NCI-H446 treated with DMSO at 0.1 percent for 48 hours (cell line): ENCODE data around the gene FOXN3.

Experiments
- DNase-seq: peaks from one replicate; lab custom pipeline; 2025; lab: John Stamatoyannopoulos, UW

Gene FOXN3

DNA sequence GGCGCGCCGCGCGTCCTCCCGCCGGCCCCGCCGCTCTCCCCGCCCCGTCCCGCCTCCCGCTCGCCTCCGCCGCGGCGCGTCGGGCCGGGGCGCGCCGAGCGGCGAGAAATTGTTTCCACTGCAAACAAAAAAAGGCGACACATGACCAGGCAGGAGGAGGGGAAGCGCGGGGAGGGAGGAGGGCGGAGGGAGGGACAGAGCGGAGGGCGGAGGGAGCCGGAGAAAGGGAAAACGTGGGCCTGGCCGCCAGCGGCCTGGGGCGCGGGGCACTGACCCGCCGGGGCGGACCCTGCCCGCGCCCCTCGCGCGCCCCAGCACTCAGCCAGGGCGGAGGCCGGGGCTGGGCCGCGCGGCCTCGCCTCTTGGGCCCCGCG, at the start of gene FOXN3:
TSS of gene FOXN3 (minus strand) at position 143 of the 374 bp plus-strand sequence. CDS start 4,757 bp downstream, outside the sequence.
- DNase-seq, result peak; percentile 73

DNA sequence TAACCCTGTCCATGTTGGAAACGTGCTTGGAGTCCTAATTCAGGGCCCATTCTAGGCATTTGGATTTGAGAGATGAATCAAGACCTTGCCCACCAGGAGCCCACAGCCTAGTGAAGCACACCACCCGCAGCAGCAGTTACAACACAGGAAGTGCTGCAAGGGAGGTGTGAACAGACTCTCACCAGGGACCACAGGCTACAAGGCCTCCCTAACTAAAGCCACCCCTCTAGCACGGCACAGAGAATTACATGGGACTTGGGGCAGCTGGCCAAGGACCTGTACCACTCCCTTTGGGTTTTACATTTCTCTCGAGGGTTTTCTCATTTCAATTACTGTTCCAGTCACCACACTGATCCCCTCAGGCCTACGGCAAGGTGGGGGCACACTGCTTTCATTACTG, 49.5 kb upstream of the FOXN3 start:
- DNase-seq, result no peak

DNA sequence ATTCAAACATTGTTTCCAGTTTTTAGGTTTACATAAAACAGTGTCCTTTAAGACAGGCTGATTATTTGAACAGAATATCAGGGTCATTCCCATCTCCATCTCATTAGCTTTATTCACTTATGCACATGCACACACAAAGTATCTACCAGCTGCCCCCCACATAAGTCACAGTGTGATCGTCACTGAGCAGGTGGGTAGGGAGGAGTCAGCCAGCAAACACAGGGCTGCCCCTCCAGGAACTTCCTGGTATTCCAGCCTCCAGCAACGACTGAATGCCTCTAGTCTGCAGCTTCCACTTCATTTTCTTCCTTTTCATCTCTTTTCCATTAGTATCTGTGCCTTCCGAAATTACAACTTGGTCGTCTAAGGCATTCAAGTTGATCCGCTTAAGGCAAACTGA, 48.8 kb upstream of the FOXN3 start:
- no peak for DNase-seq

DNA sequence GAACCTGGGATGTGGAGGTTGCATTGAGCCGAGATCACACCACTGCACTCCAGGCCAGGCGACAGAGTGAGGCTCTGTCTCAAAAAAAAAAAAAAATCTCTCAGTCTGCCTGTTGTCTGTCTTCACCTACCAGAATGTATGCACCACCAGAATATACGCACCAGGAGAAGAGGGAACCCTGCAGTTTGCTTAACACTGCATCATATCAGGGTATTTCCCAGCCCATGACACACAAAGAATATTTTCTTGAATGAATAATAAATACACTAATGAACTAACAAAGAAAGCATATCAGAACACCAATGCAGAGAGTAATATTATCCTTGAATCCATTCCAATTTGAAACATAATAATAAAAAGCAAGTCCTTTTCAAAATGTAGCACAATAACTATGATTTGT, 44.2 kb upstream of the FOXN3 start:
- no peak for DNase-seq

DNA sequence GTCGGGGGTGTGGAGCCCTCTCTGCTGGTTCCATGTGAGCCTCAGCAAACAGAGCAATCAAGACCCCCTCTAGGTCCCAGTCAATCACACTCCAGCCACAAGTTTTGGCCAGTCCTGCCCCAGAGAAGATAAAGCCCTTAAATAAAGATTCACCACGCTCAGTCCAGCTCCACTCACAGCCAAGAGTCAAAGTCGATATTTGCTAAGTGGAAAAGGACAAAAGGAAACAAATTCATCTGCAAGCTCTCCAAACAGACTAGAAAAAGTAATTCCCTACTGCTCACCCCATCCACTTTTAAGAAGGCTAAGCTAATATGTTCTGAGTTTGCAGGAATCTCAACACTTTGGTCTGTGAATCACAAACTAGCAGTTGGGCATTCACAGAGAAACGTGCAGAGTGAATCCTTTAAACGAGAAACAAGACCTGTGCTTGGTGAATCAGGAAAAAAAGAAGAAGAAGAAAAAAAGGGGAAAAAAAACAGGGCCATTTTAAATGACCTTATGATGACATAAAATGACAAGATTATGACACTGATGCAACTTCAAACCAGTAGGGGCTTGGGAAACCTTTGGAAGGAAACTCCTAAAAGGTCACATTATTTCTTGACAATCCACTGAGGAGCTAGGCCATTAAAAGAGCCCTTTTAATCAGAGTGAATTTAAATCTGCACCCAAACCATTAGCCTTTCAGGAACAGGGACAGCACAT, 41.8 kb upstream of the FOXN3 start:
- DNase-seq, result no peak

GRCh38 chr14:89457007-89457406, 40.0 kb upstream of the FOXN3 start:
- no peak for DNase-seq

GRCh38 chr14:89455412-89455811, 38.4 kb upstream of the FOXN3 start:
- no peak for DNase-seq

- no peak for DNase-seq
These were observed 38.0 kb upstream of the FOXN3 start for GRCh38 chr14:89454996-89455395.

DNA sequence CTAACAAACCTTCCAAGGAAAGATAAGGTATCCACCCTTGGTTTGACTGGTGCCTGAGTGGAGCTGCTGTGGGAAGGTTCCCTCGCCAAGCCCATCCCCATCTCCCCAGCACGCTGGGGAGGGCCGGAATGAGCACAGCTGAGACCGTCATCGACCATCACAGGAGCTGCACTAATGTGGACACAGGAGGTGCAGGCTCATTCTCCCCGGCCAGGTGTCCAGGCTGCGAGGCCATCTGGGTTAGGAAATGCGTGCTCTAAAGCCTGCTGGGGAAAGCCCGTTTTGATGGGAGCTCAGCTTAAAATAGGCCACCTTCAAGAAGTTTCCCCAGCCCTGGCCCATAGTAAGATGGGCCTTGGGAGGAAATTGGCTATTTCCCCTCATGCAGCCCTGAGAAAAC, 35.2 kb upstream of the FOXN3 start:
- DNase-seq, result no peak

GRCh38 chr14:89451229-89451628, 34.2 kb upstream of the FOXN3 start:
- DNase-seq, result no peak

GRCh38 chr14:89447182-89447944, 30.3 kb upstream of the FOXN3 start:
- DNase-seq, result no peak

GRCh38 chr14:89445273-89445973, 28.4 kb upstream of the FOXN3 start:
- no peak for DNase-seq

- DNase-seq, result no peak
These were observed 27.6 kb upstream of the FOXN3 start for GRCh38 chr14:89444516-89445125.

- no peak for DNase-seq
These were observed 27.0 kb upstream of the FOXN3 start for GRCh38 chr14:89444044-89444443.

GRCh38 chr14:89443042-89443629, 26.1 kb upstream of the FOXN3 start:
- no peak for DNase-seq

DNA sequence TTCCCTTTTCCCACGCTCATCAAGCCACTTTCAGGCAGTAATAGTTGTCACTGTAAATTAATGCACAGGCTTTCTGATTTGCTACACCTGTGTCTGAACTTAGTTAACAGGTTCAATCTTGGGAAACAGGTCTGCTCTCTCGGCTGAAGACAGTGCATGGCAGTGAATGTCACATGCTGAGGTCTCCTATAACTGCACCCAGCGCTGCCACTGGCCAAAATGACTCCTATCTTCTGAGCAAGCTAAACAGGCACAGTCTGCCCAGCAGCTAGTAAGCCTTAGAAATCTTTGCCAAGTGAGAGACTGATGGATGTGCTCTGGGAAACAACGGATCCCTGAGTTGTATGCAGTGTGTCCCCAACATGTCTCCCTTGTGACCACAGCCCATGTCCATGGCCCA, 25.2 kb upstream of the FOXN3 start:
- no peak for DNase-seq

DNA sequence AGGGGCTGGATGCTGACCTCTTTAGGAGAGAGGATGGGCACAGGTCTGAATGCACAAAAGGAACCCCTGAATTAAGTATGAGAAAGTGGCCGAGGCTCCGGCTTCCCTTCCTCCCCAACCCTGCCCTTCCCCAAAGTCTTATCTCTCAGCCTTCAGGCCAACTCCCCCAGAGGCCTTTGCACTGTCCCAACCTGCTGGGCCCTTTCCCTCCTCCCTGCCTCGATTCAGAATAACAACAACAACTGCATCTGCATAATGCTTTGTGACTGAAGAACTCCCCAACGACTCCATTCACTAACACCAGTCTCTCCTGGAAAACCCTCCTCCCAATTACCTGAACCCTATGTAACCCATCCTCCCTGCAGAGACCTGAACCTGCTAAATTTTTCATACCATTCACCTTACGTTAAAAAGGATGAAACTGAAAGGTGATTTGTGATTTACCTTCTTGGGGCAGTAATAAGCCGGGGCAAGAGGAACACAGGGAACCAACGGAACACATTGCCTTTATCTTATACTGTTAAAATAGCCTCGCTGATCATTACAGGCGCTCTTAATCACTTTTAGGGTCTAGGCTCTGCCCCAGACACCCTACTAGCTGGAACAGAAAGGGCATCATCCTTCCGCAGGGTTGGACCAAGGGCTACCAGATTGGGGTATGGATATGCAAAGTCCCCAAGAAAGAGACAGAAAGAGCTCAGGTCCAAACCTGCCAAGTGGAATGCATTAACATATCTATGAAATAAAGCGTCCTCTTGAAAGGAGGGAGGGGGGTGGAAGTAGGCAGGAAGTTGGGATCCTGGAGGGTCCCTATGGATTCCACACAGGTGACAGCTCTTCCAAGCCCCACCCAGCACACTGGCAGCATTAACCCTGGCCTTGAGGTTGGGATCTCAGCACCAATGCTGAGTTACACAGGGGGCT, 24.2 kb upstream of the FOXN3 start:
- no peak for DNase-seq

DNA sequence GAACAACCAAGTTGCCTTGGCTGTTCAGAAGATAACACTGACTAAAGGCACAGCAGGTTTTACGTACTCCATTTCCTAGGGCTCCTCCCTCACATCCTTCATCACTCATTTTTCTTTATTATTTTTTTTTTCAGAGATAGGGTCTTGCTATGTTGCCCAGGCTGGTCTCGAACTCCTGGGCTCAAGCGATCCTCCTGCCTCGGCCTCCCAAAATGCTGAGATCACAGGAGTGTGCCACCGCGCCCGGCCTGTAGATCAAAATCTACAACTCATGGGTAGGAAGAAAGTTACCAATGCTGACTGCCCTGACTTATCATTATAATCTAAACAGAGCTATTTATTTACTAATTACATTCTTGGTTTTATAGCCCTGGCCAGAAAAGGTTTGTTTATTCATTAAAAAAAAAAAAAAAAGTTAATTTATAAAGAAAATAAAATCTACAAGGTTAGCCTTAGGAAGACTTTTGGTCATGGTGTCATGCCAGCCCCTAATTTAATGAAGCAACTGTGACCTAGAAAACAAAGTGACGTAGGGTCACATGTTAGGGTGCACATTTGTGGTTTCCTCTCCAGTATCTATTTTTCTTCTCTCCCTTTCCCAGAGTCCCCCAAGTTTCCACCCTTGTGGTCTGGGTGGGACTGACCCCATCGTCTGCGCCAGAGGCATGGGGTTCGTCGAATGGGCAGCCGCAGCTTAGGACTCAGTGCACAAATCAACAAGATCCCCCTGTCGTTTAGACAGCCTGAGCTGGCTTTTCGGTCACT, 19.0 kb upstream of the FOXN3 start:
- DNase-seq, result no peak

- no peak for DNase-seq
These were observed 18.5 kb upstream of the FOXN3 start for GRCh38 chr14:89435492-89435891.

DNA sequence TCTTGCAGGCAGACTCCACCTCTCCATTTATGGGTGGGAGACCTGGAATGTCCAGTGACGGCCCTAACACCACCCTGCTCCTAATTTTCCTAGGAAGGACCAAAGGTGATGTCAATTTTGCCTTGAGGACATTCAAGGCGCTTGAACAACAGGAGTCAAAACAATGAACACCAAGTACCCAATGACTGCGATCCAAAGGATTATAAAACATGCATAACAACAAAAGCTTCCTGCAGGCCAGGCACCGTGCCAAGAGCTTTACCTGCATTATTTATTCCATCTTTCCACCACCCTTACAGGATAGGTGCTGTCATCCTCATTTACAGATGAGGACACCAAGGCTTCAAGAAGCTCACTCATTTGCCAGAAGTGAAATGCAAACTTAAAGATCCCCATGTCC, 15.2 kb upstream of the FOXN3 start:
- no peak for DNase-seq
